GM12872 (cell line): ENCODE results near the gene GP1BA.

Experiments
- CTCF ChIP-seq: IDR thresholded peaks from 3 replicates; pipeline ENCODE4 v1.5.1; 2011; ENCODE audit warnings: low read depth, mild to moderate bottlenecking, low read length, moderate library complexity; ENCODE audit not compliant: insufficient read depth

GP1BA gene

DNA sequence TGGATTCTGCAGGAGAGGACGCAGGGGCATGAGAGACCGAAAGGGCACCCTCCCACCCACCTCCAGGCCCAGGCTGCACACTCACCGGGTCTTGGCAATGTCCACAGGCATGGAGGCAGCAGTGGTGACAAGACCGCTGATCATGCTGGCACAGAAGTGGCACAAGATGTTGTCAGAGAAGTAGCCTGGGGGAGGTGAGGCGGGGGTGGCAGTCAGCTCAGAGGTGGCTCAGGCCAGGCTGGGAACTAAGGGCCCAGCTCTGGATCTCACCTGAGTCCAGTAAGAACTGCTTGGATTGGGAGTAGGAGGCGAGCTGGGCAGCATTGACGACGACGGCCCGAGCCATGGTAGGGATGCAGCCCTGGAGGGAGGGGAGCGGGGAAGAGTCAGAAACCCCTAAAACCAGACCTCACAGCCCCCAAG is 6.0 kb downstream of the GP1BA start:
- TF ChIP-seq CTCF = no peak

DNA sequence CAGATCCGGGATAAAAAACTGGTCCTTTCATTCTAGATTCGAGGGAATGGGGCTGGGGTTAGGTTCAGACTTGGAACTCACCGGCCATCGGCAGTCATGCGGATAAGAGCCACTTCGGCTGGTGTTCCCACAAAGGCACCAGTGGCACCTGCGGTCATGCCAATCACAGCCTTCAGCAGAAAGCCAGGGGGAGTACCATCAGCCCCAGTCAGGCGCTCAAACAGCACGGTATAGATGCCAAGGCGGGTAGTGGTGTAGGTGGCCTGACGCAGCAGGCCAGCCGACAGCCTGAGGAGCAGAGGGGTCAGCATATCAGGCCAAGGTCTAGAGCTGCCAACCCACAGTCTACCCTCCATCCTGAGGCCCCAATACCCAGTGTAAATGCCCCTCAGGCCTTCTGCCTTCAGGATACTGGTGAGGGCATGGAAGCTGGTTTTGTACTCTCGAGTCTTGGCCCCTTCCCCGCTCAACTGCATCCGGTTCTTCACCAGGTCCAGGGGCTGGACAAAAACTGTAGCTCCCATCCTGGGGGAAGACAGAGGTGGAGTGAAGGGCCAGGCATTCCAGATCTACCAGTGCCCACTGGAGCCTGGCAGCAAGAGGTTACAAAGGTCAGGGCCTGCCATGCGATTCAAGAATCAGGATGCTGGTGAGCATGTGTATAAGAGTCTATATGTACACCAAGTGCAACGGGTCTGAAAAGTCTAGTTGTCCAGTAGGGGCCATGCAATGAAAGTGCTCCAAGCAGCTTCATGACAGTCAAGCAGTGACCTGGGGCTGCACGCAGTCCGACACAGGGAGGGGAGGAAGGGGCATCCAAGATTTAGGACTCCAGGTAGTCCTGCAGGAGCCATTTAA is 6.8 kb downstream of the GP1BA start:
- no peak for TF ChIP-seq CTCF

DNA sequence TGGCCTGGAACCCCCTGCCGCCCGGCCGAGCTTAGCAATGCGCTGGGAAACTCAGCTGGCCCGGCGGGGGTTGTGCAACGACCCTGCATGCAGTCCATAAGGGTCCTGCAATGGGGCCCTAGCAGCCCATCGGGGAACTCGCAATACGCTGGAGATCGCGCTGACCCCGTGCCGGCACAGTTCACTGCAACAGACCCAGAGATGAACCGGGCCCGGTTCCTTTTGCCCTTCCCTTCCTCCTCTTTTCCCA is 7.4 kb downstream of the GP1BA start:
- TF ChIP-seq CTCF = no peak

GRCh38 chr17:4939796-4940554 is 7.9 kb downstream of the GP1BA start, which contains the start of the genes RNF167 and SLC25A11:
Gene RNF167, plus strand, starts transcription at chr17:4940268. Its CDS starts 642 bp downstream, at chr17:4940910.
Gene SLC25A11, minus strand, starts transcription at chr17:4940046. Its CDS starts 136 bp downstream, at chr17:4939910.
- no peak for TF ChIP-seq CTCF

GRCh38 chr17:4940555-4941318 is 8.7 kb downstream of the GP1BA start:
- no peak for TF ChIP-seq CTCF

DNA sequence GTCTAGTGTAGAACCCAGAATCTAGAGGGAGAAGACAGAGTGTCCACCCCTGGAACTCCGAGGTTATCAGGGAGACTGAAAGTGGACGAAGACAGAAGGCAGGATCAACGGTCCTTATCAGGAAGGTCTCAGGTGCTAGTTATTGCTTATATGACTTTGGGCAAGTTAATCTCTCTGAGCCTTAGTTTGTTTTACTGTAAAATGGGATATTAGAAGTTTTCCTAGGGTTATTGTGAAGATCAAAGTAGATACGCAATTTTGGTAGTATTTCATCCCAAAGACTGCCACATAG is 9.2 kb downstream of the GP1BA start:
- TF ChIP-seq CTCF = no peak
